HG02623 (cell line): ENCODE data around the gene TMEM38A.

Experiments
- ATAC-seq: cut with Tn5 transposase; IDR thresholded peaks from one replicate; pipeline ENCODE4 v1.9.1; 2021; ENCODE audit warnings: moderate library complexity; ENCODE audit not compliant: unreplicated experiment

Gene TMEM38A

GRCh38 chr19:16660763-16661479, at the start of gene TMEM38A:
TMEM38A (plus strand) TSS chr19:16661139; CDS start chr19:16661218, 79 bp downstream.
- ATAC-seq = no peak

GRCh38 chr19:16612636-16613035, 48.3 kb upstream of the TMEM38A start:
- ATAC-seq = no peak

GRCh38 chr19:16613841-16614240, 47.1 kb upstream of the TMEM38A start:
- ATAC-seq = no peak

GRCh38 chr19:16614941-16615340, 46.0 kb upstream of the TMEM38A start:
- no peak for ATAC-seq

- no peak for ATAC-seq
Observed at GRCh38 chr19:16615808-16616207, 45.1 kb upstream of the TMEM38A start.

- no peak for ATAC-seq
Observed at GRCh38 chr19:16618248-16618647, 42.7 kb upstream of the TMEM38A start.

GRCh38 chr19:16619457-16619856, 41.5 kb upstream of the TMEM38A start:
- ATAC-seq = no peak

- no peak for ATAC-seq
Observed at GRCh38 chr19:16620018-16620417, 40.9 kb upstream of the TMEM38A start.

GRCh38 chr19:16620584-16620983, 40.4 kb upstream of the TMEM38A start:
- ATAC-seq = no peak

GRCh38 chr19:16621165-16621800, 39.7 kb upstream of the TMEM38A start:
- no peak for ATAC-seq

- no peak for ATAC-seq
Observed at GRCh38 chr19:16623066-16623465, 37.9 kb upstream of the TMEM38A start.

GRCh38 chr19:16623576-16623975, 37.4 kb upstream of the TMEM38A start:
- no peak for ATAC-seq

- ATAC-seq = no peak
Observed at GRCh38 chr19:16624236-16624635, 36.7 kb upstream of the TMEM38A start.

- ATAC-seq = no peak
Observed at GRCh38 chr19:16625163-16625958, 35.6 kb upstream of the TMEM38A start.

- no peak for ATAC-seq
Observed at GRCh38 chr19:16626796-16627192, 34.1 kb upstream of the TMEM38A start.

GRCh38 chr19:16627193-16627927, 33.6 kb upstream of the TMEM38A start:
- peak; percentile 2 for ATAC-seq

- no peak for ATAC-seq
Observed at GRCh38 chr19:16627928-16628182, 33.1 kb upstream of the TMEM38A start.

GRCh38 chr19:16628183-16628983, 32.6 kb upstream of the TMEM38A start, which contains the start of gene MED26:
MED26 (minus strand) TSS chr19:16628204; CDS start chr19:16627943, 261 bp downstream.
- peak; percentile 84 for ATAC-seq

GRCh38 chr19:16628984-16629691, 31.8 kb upstream of the TMEM38A start:
- no peak for ATAC-seq

GRCh38 chr19:16631465-16631864, 29.5 kb upstream of the TMEM38A start:
- ATAC-seq = no peak
